GM19035 (cell line): ENCODE results near the gene STXBP5.
A peak's percentile ranks its signal among the peaks of the same experiment; 100 is the strongest.

Experiments
- ATAC-seq: cut with Tn5 transposase; IDR thresholded peaks from one replicate; pipeline ENCODE4 v1.9.1; 2021; ENCODE audit not compliant: unreplicated experiment

STXBP5 gene

GRCh38 chr6:147209762-147210449, 5.7 kb downstream of the STXBP5 start:
- ATAC-seq: no peak

GRCh38 chr6:147211349-147211748, 7.1 kb downstream of the STXBP5 start:
- no peak for ATAC-seq

- ATAC-seq: no peak
These were observed 7.6 kb downstream of the STXBP5 start for GRCh38 chr6:147211831-147212230.

DNA sequence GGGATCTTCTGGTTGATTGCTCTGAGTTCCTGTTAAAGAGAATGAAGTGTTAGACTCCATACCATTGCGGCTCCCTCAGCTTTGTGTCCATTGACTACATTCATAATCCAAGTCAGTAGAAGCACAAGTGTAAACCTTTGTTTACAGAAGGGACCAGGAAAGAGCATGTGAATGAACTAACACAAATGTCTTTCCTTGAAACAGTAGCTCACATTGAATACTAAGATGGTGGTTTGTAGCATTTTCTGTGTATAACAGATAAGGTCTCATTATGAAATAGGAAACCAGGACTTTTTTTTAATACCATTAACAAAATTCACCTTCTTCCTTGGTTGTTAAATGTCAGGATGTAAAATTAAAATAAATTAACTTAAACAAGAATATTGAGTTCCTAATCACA, 8.4 kb downstream of the STXBP5 start:
- no peak for ATAC-seq

- no peak for ATAC-seq
These were observed 9.6 kb downstream of the STXBP5 start for GRCh38 chr6:147213772-147214171.

GRCh38 chr6:147214248-147215227, 10.3 kb downstream of the STXBP5 start:
- no peak for ATAC-seq

GRCh38 chr6:147216915-147217314, 12.7 kb downstream of the STXBP5 start:
- no peak for ATAC-seq

- ATAC-seq: no peak
These were observed 13.7 kb downstream of the STXBP5 start for GRCh38 chr6:147217840-147218404.

GRCh38 chr6:147218797-147219196, 14.6 kb downstream of the STXBP5 start:
- no peak for ATAC-seq

GRCh38 chr6:147219463-147219862, 15.2 kb downstream of the STXBP5 start:
- no peak for ATAC-seq

- ATAC-seq: no peak
These were observed 16.1 kb downstream of the STXBP5 start for GRCh38 chr6:147220345-147220744.

GRCh38 chr6:147221739-147222138, 17.5 kb downstream of the STXBP5 start:
- ATAC-seq: no peak

- ATAC-seq: peak; percentile 72
These were observed 18.1 kb downstream of the STXBP5 start for GRCh38 chr6:147222160-147222838.

DNA sequence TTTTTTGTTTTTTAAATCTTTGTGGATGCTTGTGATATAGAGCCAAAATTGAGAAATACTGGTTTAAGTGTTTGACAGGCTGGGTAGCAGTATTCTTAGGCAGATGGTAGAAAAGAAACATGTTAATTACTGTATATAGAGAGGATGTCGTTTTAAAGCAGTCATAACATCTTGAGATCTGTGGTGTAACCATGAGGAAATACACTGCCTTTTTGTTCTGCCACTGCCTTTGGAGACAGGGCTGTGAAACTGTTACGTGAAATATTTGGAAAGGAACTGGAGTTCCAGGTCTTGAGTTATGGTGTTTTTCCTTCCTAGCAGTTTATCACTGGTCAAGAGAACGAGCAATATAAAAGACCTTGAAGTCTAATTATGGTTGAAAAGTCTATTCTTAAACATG, 19.5 kb downstream of the STXBP5 start:
- ATAC-seq: no peak

DNA sequence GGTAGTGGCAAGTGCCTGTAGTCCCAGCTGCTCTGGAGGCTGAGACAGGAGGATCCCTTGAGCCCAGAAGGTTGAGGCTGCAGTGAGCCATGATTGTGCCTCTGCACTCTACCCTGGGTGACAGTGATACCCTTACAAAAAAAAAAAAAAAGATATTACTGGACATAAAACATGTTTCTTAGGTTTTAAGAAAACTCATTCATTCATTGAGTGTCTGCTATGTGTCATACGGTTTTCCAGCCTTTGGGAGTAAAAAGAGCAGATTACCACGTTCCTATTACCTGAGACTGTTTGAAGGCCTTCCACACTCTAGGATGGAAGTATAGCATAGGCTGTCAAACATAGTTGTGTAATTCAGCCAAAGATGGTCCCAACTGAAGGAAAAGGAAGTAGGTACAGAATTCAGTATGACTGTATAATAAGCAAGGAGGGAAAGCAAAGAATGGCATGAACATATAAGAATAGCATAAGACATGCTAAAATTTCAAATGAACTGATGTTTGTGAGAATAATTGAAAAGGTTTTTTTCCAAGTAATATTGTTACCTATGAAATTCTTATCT, 22.0 kb downstream of the STXBP5 start:
- no peak for ATAC-seq

GRCh38 chr6:147226877-147227276, 22.7 kb downstream of the STXBP5 start:
- no peak for ATAC-seq

GRCh38 chr6:147227770-147228320, 23.6 kb downstream of the STXBP5 start:
- ATAC-seq: no peak

GRCh38 chr6:147231589-147231988, 27.4 kb downstream of the STXBP5 start:
- no peak for ATAC-seq

- ATAC-seq: no peak
These were observed 30.5 kb downstream of the STXBP5 start for GRCh38 chr6:147234685-147235084.

DNA sequence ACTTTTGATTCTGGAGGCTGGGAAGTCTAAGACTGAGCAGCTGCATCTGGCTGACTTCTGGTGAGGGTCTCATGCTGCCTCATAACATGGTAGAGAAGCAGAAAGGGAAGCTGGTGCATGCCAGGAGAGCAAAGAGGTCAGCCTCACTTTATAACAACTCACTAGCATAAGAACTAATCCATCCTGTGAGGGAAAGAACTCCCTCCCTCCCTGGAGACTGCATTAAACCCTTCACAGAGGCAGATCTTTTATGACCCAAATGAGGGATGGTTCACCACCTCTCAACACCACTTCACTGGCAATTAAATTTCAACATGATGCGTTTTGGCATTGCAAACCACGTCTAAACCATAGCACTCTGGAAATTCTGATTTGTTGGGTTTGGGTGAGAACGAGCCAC, 33.9 kb downstream of the STXBP5 start:
- ATAC-seq: no peak

DNA sequence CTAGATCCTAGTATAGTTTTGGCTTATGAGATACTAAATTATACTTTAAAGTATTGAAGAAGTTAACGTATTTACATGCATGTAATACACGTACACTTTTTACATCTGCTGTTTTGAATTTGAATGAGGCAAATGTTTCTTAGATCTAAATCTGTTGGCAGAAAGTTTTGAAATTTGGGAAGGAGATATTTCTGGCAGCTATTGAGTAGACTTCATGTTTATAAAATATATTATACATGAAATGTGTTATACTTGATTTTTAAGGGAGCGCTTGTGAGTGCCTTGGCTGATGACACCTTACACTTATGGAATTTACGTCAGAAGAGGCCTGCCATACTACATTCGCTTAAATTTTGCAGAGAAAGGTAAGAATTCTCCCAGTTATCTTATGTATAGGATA, 34.7 kb downstream of the STXBP5 start:
- no peak for ATAC-seq
